ENCODE results near the gene KCP.

GRCh38 chr7:128835790-128836641 lies 74.5 kb downstream of the KCP start:
- TF ChIP-seq CTCF (IDR thresholded peaks at IDR 0.05; ENCODE audit: low read depth, low read length) (no peak), POLR2A (IDR thresholded peaks at IDR 0.05; ENCODE audit: extremely low read depth, insufficient read length) (no peak)

All from NB4 (cell line).